ENCODE data around the gene CTF1.

DNA sequence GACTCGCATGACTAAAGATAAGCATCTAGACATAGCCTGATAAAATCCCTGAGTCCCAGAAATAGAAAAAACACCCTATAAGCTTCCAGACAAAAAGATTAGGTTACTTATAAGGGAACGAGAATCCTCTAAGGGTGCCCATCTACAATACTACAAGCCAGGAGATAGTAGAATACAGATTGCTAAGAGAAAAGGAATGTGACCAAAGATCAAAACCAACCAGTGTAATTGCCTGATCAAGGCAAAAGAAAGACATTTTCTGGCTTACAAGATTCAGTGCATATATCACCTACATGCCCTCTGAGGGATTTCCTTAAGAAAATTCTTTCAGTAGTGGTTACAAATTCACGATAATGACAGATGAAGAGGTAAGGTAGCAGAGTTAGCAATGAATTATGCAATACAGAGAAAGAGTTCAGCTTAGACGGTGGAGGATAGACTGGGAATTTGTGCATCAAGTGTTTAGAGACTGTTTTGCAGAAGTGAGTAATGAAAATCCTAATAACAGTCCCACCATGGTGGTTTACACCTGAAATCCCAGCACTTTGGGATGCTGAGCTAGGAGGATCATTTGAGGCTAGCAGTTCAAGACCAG, 37.5 kb upstream of the CTF1 start:
- TF ChIP-seq, protein P1, sequence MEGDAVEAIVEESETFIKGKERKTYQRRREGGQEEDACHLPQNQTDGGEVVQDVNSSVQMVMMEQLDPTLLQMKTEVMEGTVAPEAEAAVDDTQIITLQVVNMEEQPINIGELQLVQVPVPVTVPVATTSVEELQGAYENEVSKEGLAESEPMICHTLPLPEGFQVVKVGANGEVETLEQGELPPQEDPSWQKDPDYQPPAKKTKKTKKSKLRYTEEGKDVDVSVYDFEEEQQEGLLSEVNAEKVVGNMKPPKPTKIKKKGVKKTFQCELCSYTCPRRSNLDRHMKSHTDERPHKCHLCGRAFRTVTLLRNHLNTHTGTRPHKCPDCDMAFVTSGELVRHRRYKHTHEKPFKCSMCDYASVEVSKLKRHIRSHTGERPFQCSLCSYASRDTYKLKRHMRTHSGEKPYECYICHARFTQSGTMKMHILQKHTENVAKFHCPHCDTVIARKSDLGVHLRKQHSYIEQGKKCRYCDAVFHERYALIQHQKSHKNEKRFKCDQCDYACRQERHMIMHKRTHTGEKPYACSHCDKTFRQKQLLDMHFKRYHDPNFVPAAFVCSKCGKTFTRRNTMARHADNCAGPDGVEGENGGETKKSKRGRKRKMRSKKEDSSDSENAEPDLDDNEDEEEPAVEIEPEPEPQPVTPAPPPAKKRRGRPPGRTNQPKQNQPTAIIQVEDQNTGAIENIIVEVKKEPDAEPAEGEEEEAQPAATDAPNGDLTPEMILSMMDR (IDR thresholded peaks at IDR 0.05), result no peak
- TF ChIP-seq POLR2A (IDR thresholded peaks at IDR 0.05) (no peak), EP300 (IDR thresholded peaks at IDR 0.05) (no peak)
